A549 (cell line): ENCODE measurements around the gene C8A.

Experiments used
- CEBPB ChIP-seq, 2 experiments: fragments of >200 bp in 1 of 2; sonication (Bioruptor Twin) in 1 of 2; formaldehyde crosslinking in 1 of 2; IDR thresholded peaks; 2 replicates each; pipeline ENCODE4 v1.6.1; 2012 to 2016
- RCOR1 ChIP-seq: fragments of 150-350 bp; IDR thresholded peaks from 2 replicates; pipeline ENCODE4 v1.6.1; 2014; ENCODE audit warnings: antibody characterized with exemption, low read length, low read depth
- RFX5 ChIP-seq: fragments of 450-650 bp; IDR thresholded peaks from 2 replicates; pipeline ENCODE4 v1.7.1; 2014; ENCODE audit warnings: antibody characterized with exemption, mild to moderate bottlenecking, moderate library complexity
- TF ChIP-seq, protein P1 (sequence below): IDR thresholded peaks from 2 replicates; pipeline ENCODE4 v1.6.1; 2012

DNA sequence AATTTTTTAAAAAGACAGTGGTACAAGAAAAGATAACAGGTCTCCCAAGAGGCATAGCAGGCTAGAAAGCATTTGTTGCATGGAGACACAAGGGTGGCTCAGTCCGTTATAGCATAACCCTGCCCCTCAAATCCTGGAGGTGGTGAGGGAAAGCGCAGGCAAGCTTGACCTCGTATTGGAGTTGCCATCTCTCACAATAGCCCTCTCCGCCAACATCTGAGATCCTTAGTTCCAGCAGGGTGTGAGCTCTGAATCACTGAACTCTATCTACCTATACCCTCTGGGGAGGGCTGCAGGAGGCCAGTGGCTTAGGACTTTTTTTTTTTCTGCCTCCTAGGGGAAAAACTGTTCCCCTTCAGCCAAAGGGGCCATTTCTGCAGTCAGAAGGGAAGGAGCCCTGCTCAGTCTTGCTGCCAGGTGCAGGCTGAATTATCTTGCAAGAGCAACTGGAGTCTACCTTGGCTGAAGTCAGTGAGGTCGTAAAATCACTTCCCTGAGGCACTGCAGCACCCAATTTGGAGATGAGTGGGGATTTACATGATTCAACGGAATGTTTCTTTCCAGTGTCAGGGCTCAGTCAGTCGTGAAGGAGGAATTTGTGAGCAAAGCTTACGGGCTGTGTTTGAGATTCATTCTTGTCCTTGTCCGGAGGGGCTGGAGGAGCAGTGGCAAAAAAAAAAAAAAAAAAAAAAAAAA is 17.2 kb upstream of the C8A start:
- TF ChIP-seq RCOR1 (no peak), CEBPB (IDR thresholded peaks at IDR 0.05) (no peak), RFX5 (no peak)
- TF ChIP-seq, protein P1, sequence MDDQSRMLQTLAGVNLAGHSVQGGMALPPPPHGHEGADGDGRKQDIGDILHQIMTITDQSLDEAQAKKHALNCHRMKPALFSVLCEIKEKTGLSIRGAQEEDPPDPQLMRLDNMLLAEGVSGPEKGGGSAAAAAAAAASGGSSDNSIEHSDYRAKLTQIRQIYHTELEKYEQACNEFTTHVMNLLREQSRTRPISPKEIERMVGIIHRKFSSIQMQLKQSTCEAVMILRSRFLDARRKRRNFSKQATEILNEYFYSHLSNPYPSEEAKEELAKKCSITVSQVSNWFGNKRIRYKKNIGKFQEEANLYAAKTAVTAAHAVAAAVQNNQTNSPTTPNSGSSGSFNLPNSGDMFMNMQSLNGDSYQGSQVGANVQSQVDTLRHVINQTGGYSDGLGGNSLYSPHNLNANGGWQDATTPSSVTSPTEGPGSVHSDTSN: no peak
